ENCODE results near the gene SPOCD1. TPM values are rescaled to one million over a fixed set of nuclear protein-coding genes. Genes with fewer than 3 reads are reported as not detected.

Gene SPOCD1
- total RNA-seq, 1 donor from 2014 or later = not detected

DNA sequence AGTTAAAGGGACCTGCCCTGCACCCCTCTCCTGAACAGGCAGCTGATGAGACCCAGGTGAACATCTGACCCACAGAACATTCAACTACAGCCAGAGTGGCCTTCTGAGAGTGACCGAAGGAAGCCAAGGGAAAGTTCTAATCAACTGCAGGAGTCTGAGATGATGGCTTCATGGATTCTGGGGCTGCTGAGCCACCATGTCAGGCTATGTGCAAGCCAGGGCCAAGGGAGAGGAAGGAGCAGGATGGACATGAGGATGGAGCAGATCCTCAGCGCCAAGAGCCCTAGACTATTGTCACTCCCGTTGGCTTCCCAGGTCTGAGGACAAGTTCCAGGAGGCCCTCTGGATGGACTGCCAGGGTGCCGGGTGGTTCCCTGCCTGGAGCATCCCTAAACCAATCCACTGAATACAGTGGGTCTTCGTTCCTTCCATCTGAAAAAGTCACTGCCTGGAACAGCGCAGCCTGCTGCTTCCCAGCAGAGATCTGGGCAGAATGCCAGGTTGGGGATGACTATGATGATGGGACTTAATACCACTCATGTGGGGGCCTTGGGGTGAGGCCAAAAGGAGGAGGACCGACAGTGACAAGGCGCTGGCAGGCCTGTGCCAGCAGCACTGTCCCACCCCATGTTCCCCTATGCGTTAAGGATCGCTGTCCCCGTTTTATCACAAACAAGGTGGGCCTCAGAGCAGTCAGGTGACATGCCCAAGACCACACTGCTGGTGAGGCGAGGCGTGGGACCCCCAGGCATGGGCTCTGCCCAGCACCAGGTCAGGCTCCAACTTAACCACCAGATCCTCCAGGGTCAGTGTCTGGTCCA is 19.8 kb downstream of the SPOCD1 start:
- no peak overlapping the region for H3K9ac ChIP-seq (ENCODE audit: low read depth in 1 of 3, low read length in 3 of 3)
- no peaks in the 10 kb centered on the region for H3K36me3 ChIP-seq (ENCODE audit: control insufficient read depth in 3 of 3, insufficient read depth in 3 of 3, low read length in 3 of 3)
- peaks cover 0 to 4% (median 0%) of the 10 kb centered on the region in 3 donors for H3K4me1 ChIP-seq (ENCODE audit: control insufficient read depth in 3 of 3, insufficient read depth in 3 of 3, low read length in 3 of 3)
- no peak overlapping the region for H3K27ac ChIP-seq (ENCODE audit: low read depth, low read length)
- H3K9me3 ChIP-seq (ENCODE audit: control insufficient read depth in 3 of 3, low read length in 3 of 3) = no peaks in the 10 kb centered on the region
- no peak overlapping the region for H3K4me3 ChIP-seq (ENCODE audit: low read length in 3 of 3)
- H3K27me3 ChIP-seq (ENCODE audit: control insufficient read depth in 3 of 3, insufficient read depth in 3 of 3, low read length in 3 of 3) = peaks cover 22 to 47% (median 36%) of the 10 kb centered on the region in 3 donors

DNA sequence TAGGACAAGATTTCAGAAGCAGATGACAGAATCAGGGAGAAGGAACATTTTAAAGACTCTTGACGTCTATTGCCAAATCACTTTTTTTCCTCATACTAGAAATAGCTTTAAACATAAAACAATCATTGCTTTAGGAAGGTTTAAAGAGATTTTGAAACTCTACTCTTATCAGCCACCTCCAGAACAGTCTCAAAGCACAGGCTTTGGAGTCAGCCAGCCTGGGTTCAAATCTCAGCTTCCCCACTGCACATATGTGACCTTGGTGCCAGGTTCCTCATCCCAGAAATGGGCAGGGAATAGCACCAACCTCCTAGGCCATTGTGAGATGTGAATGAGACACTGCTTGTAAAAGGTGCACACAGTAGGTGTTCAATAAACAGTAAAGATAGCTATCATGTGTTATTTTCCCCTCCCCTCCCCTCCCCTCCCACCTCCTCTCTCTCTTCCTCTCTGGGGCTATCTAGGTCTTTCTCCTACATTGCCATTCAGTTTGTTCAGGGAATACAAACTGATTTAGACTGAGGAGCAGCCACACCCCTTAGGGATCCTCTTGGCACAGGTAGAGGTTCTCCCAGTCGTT is 20.6 kb downstream of the SPOCD1 start:
- Histone ChIP-seq H3K4me3 (ENCODE audit: low read length in 3 of 3) (no peak overlapping the region), H3K36me3 (ENCODE audit: control insufficient read depth in 3 of 3, insufficient read depth in 3 of 3, low read length in 3 of 3) (no peaks in the 10 kb centered on the region), H3K27ac (ENCODE audit: low read depth, low read length) (no peak overlapping the region), H3K4me1 (ENCODE audit: control insufficient read depth in 3 of 3, insufficient read depth in 3 of 3, low read length in 3 of 3) (peaks cover 0 to 4% (median 0%) of the 10 kb centered on the region in 3 donors), H3K9me3 (ENCODE audit: control insufficient read depth in 3 of 3, low read length in 3 of 3) (no peaks in the 10 kb centered on the region), H3K27me3 (ENCODE audit: control insufficient read depth in 3 of 3, insufficient read depth in 3 of 3, low read length in 3 of 3) (peaks cover 22 to 47% (median 36%) of the 10 kb centered on the region in 3 donors), H3K9ac (ENCODE audit: low read depth in 1 of 3, low read length in 3 of 3) (no peak overlapping the region)

DNA sequence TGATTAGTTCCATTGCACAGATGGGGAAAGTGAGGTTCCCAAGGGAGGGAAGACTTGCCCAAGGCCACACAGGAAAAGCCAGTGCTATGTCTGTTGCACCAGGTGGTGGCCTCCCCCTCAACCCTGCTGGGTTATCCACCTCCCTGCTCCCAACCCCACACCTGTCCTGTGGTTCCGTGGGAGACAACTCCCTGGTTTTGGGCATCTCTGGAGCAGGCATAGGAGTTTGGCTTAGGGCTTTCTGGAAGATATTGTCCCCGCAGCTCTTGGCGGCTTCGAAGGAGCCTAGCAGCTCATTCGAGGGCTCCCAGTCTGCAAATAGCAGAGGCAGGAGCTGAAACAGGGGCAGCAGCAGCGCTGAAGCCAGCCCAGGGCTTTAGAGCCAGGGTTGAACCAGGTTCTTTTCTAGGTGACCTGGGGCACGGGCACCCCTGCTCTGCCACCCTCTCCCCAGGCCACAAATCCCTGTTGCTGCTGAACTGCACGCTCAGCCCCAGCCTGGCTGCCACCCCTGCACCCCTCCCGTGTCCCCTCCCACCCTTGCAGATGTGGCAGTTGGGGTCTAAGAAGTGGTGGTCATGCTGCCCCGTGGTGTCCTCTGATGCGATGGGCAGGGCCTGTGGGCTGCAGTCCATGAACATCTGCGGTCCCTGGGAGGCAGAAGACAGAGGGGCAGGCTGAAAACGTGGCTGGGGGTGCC is 22.1 kb downstream of the SPOCD1 start:
- Histone ChIP-seq H3K4me1 (ENCODE audit: control insufficient read depth in 3 of 3, insufficient read depth in 3 of 3, low read length in 3 of 3) (peaks cover 5 to 9% (median 5%) of the 10 kb centered on the region in 3 donors), H3K4me3 (ENCODE audit: low read length in 3 of 3) (no peak overlapping the region), H3K27ac (ENCODE audit: low read depth, low read length) (no peak overlapping the region), H3K36me3 (ENCODE audit: control insufficient read depth in 3 of 3, insufficient read depth in 3 of 3, low read length in 3 of 3) (no peaks in the 10 kb centered on the region), H3K27me3 (ENCODE audit: control insufficient read depth in 3 of 3, insufficient read depth in 3 of 3, low read length in 3 of 3) (peaks cover 22 to 43% (median 31%) of the 10 kb centered on the region in 3 donors), H3K9ac (ENCODE audit: low read depth in 1 of 3, low read length in 3 of 3) (no peak overlapping the region), H3K9me3 (ENCODE audit: control insufficient read depth in 3 of 3, low read length in 3 of 3) (no peaks in the 10 kb centered on the region)

DNA sequence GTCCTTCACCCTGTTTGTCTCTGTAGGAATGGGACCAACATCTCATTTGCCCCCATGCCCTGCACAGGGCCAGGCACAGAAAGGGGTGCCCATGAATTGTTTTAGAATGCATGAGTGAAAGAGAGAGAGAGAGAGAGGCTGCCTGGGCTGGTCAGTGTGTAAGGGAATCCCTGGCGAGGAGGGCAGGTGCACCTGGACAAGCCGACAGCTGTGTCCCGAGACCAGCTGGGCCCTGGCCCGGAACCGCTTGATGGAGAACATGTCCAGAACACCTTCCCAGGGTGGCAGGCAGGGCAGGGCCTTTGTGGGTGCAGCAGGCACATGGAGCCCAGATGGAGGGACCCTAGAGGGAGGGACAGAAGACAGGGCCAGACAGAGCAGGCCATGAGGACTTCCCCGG is 22.7 kb downstream of the SPOCD1 start:
- Histone ChIP-seq H3K9me3 (ENCODE audit: control insufficient read depth in 3 of 3, low read length in 3 of 3) (no peaks in the 10 kb centered on the region), H3K4me3 (ENCODE audit: low read length in 3 of 3) (no peak overlapping the region), H3K27me3 (ENCODE audit: control insufficient read depth in 3 of 3, insufficient read depth in 3 of 3, low read length in 3 of 3) (peaks cover 22 to 38% (median 24%) of the 10 kb centered on the region in 3 donors), H3K9ac (ENCODE audit: low read depth in 1 of 3, low read length in 3 of 3) (no peak overlapping the region), H3K27ac (ENCODE audit: low read depth, low read length) (no peak overlapping the region), H3K36me3 (ENCODE audit: control insufficient read depth in 3 of 3, insufficient read depth in 3 of 3, low read length in 3 of 3) (no peaks in the 10 kb centered on the region), H3K4me1 (ENCODE audit: control insufficient read depth in 3 of 3, insufficient read depth in 3 of 3, low read length in 3 of 3) (peaks cover 8 to 11% (median 10%) of the 10 kb centered on the region in 3 donors)

DNA sequence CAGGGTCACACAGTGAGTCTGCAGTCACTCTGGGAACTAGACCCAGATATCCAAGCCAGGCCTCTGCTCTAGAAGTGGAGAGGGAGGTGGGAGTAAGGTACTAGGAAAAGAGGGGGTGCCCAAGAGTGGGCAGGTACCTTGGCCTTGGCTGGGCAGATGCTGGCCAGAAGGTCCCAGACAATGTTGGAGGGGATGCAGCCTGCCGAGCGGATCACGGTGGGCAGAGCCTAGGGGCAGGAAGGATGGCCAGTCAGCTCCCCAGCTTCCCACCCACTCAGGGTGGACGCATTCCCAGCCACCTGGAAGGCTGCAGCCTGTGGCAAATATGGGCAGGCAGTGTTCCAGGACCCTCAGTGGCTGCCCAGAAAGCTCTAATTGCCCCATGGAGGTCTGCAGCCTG is 23.3 kb downstream of the SPOCD1 start:
- Histone ChIP-seq H3K4me1 (ENCODE audit: control insufficient read depth in 3 of 3, insufficient read depth in 3 of 3, low read length in 3 of 3) (peaks cover 10 to 17% (median 10%) of the 10 kb centered on the region in 3 donors), H3K36me3 (ENCODE audit: control insufficient read depth in 3 of 3, insufficient read depth in 3 of 3, low read length in 3 of 3) (no peaks in the 10 kb centered on the region), H3K9me3 (ENCODE audit: control insufficient read depth in 3 of 3, low read length in 3 of 3) (no peaks in the 10 kb centered on the region), H3K4me3 (ENCODE audit: low read length in 3 of 3) (no peak overlapping the region), H3K27me3 (ENCODE audit: control insufficient read depth in 3 of 3, insufficient read depth in 3 of 3, low read length in 3 of 3) (peaks cover 19 to 33% (median 21%) of the 10 kb centered on the region in 3 donors), H3K27ac (ENCODE audit: low read depth, low read length) (no peak overlapping the region), H3K9ac (ENCODE audit: low read depth in 1 of 3, low read length in 3 of 3) (no peak overlapping the region)

DNA sequence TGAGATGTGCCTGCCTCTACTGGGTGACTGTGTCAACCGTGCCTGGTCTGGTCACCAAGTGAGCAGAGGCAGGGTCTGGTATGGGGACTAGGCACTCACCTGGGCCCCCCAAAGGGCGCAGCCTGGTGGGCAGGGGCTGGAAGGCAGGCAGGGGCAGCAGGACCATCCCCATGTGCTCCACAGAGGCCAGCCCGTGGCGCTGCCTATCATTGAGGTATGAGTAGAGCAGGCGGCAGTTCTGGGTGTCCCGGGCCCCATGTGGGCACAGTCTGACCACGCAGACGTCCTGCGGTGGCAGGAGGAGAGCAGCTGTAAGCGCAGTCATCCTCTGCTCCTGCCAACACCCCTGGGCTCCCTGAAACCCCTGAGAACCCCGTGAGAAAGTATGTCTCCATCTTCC is 23.7 kb downstream of the SPOCD1 start:
- Histone ChIP-seq H3K9me3 (ENCODE audit: control insufficient read depth in 3 of 3, low read length in 3 of 3) (no peaks in the 10 kb centered on the region), H3K27me3 (ENCODE audit: control insufficient read depth in 3 of 3, insufficient read depth in 3 of 3, low read length in 3 of 3) (peaks cover 17 to 29% (median 17%) of the 10 kb centered on the region in 3 donors), H3K4me3 (ENCODE audit: low read length in 3 of 3) (no peak overlapping the region), H3K9ac (ENCODE audit: low read depth in 1 of 3, low read length in 3 of 3) (no peak overlapping the region), H3K27ac (ENCODE audit: low read depth, low read length) (no peak overlapping the region), H3K4me1 (ENCODE audit: control insufficient read depth in 3 of 3, insufficient read depth in 3 of 3, low read length in 3 of 3) (peaks cover 10 to 17% (median 10%) of the 10 kb centered on the region in 3 donors), H3K36me3 (ENCODE audit: control insufficient read depth in 3 of 3, insufficient read depth in 3 of 3, low read length in 3 of 3) (no peaks in the 10 kb centered on the region)

DNA sequence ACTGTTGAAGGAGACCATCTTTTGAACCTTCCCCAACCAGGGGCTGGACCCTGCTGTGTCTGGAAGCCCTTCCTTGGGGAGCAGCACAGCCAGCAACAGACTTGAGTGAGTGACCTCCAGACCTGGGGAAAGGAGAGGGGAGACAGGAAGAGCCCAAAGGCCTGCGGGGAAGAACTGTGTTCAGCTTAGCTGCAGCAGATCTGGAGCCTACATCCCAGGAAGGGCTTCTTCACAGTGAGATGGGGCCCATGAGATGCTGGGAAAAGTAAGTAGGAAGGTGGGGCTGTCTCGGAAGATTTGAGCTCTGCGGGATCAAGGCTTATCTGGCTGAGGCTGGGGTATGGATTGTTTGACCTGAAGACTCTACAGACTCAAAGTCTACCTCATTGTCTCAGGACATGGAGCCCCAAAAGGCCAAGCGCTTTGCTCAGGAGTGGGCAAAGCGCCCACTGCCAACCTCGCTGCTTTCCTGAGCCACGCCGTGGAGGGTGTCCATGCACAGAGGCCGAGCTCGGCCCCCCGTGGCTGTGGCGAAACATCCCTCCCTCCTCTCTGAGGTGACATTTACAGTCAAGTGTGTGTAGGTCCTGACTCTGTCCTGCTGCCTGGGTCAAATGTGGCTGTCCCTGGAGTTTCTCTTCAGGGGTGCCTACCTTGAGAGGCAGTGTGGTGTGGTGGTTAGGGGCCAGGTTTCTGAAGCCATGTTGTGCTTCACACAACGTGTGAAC is 24.5 kb downstream of the SPOCD1 start:
- H3K9me3 ChIP-seq (ENCODE audit: control insufficient read depth in 3 of 3, low read length in 3 of 3) = no peaks in the 10 kb centered on the region
- peaks cover 10 to 17% (median 10%) of the 10 kb centered on the region in 3 donors for H3K4me1 ChIP-seq (ENCODE audit: control insufficient read depth in 3 of 3, insufficient read depth in 3 of 3, low read length in 3 of 3)
- H3K27me3 ChIP-seq (ENCODE audit: control insufficient read depth in 3 of 3, insufficient read depth in 3 of 3, low read length in 3 of 3) = peaks cover 9 to 22% (median 12%) of the 10 kb centered on the region in 3 donors
- H3K4me3 ChIP-seq (ENCODE audit: low read length in 3 of 3) = no peak overlapping the region
- no peak overlapping the region for H3K9ac ChIP-seq (ENCODE audit: low read depth in 1 of 3, low read length in 3 of 3)
- H3K36me3 ChIP-seq (ENCODE audit: control insufficient read depth in 3 of 3, insufficient read depth in 3 of 3, low read length in 3 of 3) = no peaks in the 10 kb centered on the region
- no peak overlapping the region for H3K27ac ChIP-seq (ENCODE audit: low read depth, low read length)

DNA sequence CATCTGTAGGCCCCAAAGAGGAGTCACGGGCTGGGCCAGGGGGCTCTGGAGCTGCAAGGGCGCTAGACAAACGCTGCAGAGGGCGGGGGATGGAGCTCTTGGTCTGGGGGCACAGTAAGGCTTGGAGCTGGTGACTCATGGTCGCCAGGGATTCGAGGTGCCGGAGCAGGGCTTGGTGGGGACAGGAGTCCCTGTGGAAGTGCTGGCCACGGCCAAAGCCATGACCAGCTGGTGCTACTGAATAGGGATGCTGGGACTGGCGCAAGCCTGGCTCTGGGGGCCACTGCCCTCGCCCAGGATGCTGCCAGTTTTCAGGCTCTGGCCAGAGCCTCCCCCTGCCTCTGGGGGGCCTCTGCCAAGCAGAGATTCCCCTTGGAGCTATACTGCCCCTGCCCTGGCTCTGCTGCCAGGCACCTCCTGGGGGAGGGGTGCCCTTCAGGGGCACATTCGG is 25.2 kb downstream of the SPOCD1 start:
- H3K9ac ChIP-seq (ENCODE audit: low read depth in 1 of 3, low read length in 3 of 3) = no peak overlapping the region

DNA sequence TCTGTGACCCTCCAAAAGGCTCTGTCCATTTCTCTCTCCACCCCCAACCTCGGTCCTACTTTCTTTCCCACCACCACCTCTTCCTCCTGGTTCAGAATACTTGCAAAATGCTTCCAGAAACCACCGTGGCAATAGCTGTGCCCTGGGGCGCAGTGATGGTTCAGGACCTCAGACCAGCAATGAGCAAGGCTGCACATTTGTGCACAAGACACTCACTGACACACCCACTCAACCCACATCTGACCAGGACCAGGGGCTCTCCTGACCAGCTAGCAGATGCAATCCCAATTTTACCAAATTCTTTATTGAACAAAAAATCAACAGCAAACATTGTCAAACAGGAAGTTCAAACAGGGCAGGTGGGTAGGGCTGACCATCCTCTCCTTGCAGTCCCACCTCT is 25.7 kb downstream of the SPOCD1 start:
- Histone ChIP-seq H3K27me3 (ENCODE audit: control insufficient read depth in 3 of 3, insufficient read depth in 3 of 3, low read length in 3 of 3) (peaks cover 0 to 15% (median under 1%) of the 10 kb centered on the region in 3 donors), H3K9me3 (ENCODE audit: control insufficient read depth in 3 of 3, low read length in 3 of 3) (no peaks in the 10 kb centered on the region), H3K4me3 (ENCODE audit: low read length in 3 of 3) (no peak overlapping the region), H3K27ac (ENCODE audit: low read depth, low read length) (no peak overlapping the region), H3K4me1 (ENCODE audit: control insufficient read depth in 3 of 3, insufficient read depth in 3 of 3, low read length in 3 of 3) (peaks cover 10 to 17% (median 10%) of the 10 kb centered on the region in 3 donors), H3K9ac (ENCODE audit: low read depth in 1 of 3, low read length in 3 of 3) (no peak overlapping the region), H3K36me3 (ENCODE audit: control insufficient read depth in 3 of 3, insufficient read depth in 3 of 3, low read length in 3 of 3) (no peaks in the 10 kb centered on the region)

More for the DNA sequence above, 25.2 kb downstream of the SPOCD1 start:
- no peaks in the 10 kb centered on the region for H3K9me3 ChIP-seq (ENCODE audit: control insufficient read depth in 3 of 3, low read length in 3 of 3)
- H3K27me3 ChIP-seq (ENCODE audit: control insufficient read depth in 3 of 3, insufficient read depth in 3 of 3, low read length in 3 of 3) = peaks cover 2 to 16% (median 5%) of the 10 kb centered on the region in 3 donors
- H3K4me3 ChIP-seq (ENCODE audit: low read length in 3 of 3) = no peak overlapping the region
- no peaks in the 10 kb centered on the region for H3K36me3 ChIP-seq (ENCODE audit: control insufficient read depth in 3 of 3, insufficient read depth in 3 of 3, low read length in 3 of 3)
- H3K4me1 ChIP-seq (ENCODE audit: control insufficient read depth in 3 of 3, insufficient read depth in 3 of 3, low read length in 3 of 3) = peaks cover 10 to 17% (median 10%) of the 10 kb centered on the region in 3 donors
- no peak overlapping the region for H3K27ac ChIP-seq (ENCODE audit: low read depth, low read length)

All from skeletal muscle tissue (tissue), 4 donors.